Heart left ventricle (tissue), 16 donors: ENCODE results near the gene NFE2L3. TPM values are rescaled to one million over a fixed set of nuclear protein-coding genes. Genes with fewer than 3 reads are reported as not detected.
"Not testable (repeated sequence)": the region's sequence is repeated elsewhere in the genome, so short reads cannot be mapped to it uniquely, and the experiment has no call there.

Experiments
- ATAC-seq, 4 donors: fragments of 200-7000 bp; cut with Tn5 transposase; one replicate each; pipeline ENCODE4 v1.9.1; 2020 to 2022; ENCODE audit warnings: moderate library complexity in 4 of 4, mild to moderate bottlenecking in 3 of 4, moderate number of reproducible peaks in 1 of 4
- DNase-seq, 5 donors: peaks; one replicate each; pipeline ENCODE4 v3.0.0-alpha.2; 2020
- H3K27ac ChIP-seq, 12 donors: fragments of 200-600 bp; sonication (generic) in 4 of 12; one replicate each; pipeline versions ENCODE4 v1.5.0 to v1.8.0; 2016 to 2022; ENCODE audit warnings: mild to moderate bottlenecking in 2 of 12
- H3K27me3 ChIP-seq, 9 donors: fragments of 200-600 bp; sonication (generic) in 2 of 9; one replicate each; pipeline versions ENCODE4 v1.5.1 to v1.8.0; 2016 to 2022; ENCODE audit warnings: mild to moderate bottlenecking in 3 of 9
- H3K36me3 ChIP-seq, 9 donors: fragments of 200-600 bp; sonication (generic) in 2 of 9; one replicate each; pipeline versions ENCODE4 v1.5.0 to v1.8.0; 2018 to 2022; ENCODE audit warnings: mild to moderate bottlenecking in 2 of 9
- H3K4me1 ChIP-seq, 12 donors: fragments of 200-600 bp; sonication (generic) in 4 of 12; one replicate each; pipeline versions ENCODE4 v1.5.0 to v1.8.0; 2016 to 2022; ENCODE audit warnings: mild to moderate bottlenecking in 3 of 12
- H3K4me3 ChIP-seq, 12 donors: fragments of 200-600 bp; sonication (generic) in 4 of 12; one replicate each; pipeline versions ENCODE4 v1.5.0 to v1.8.0; 2017 to 2022; ENCODE audit warnings: mild to moderate bottlenecking in 9 of 12, moderate library complexity in 4 of 12
- H3K9me3 ChIP-seq, 12 donors: fragments of 200-600 bp; sonication (generic) in 4 of 12; one replicate each; pipeline versions ENCODE4 v1.5.0 to v1.8.0; 2016 to 2022; ENCODE audit warnings: mild to moderate bottlenecking in 1 of 12
- CTCF ChIP-seq, 12 donors: fragments of 200-600 bp; sonication (generic) in 4 of 12; IDR thresholded peaks; one replicate each; pipeline versions ENCODE4 v1.5.0 to v1.8.0; 2018 to 2022; ENCODE audit warnings: antibody characterized with exemption in 12 of 12, mild to moderate bottlenecking in 5 of 12
- POLR2A ChIP-seq, 2 donors: fragments of 450-650 bp; IDR thresholded peaks; one replicate each; pipeline ENCODE4 v1.6.1; 2017; ENCODE audit warnings: antibody characterized with exemption in 2 of 2, mild to moderate bottlenecking in 2 of 2, moderate library complexity in 2 of 2
- WGBS, 4 donors: extraction: QIAGEN DNeasy Blood & Tissue Kit in 2 of 4; methylation state at CpG; one replicate each; pipeline versions ENCODE4 v1.1.5 to v1.1.7; 2013 to 2018; 5-methylcytosine and 5-hydroxymethylcytosine counted together
- intact Hi-C, 10 donors: fragments of 100-400 bp; cut with DNase I; formaldehyde crosslinking; loops; one replicate each; pipeline versions ENCODE4 v1.11.1 to v1.14.2; 2022
- polyA plus RNA-seq, 2 donors: library from polyadenylated mRNA; stranded (reverse); fragments of 200-250 nt; gene quantifications; one replicate each; pipeline ENCODE4 v1.2.3, GENCODE V29; 2013
- total RNA-seq, 9 donors: library from RNA; depleted of rRNA in 2 of 9; stranded (reverse); fragments of >200 nt in 2 of 9; fragmentation: NEBNext Ultra II Directional in 3 of 9; extraction: Animal tissue kit (Norgen Biotek cat#: 25700) in 3 of 9; gene quantifications; one replicate each; pipeline versions ENCODE4 v1.1.0 to v1.2.4, GENCODE V29; 2016 to 2023
- donor health status: ischemic (EF 13 %, LVEDD 7.1; RV severe dilation, severe dysfunction).
- donor health status: healthy with polysubstance abuse.
- donor health status: DM: no; HTN: yes; CAD: no.
- donor health status: DM: no; HTN: no; CAD: no.
- donor health status: ischemic (EF 25% LVEDD 6.9; RV normal size, moderate dysfunction).
- donor health status: ischemic (EF 25% LVEDD 5.7; RV mildly dilated, moderate dysfunction).
- donor health status: healthy.
- donor health status: DM: yes; HTN: yes; CAD: no.
- donor health status: ischemic (EF 35%, LVEDD 5.7; RV mildly dilated, moderate dysfunction).
- donor health status: nonischemic (EF 11% LVEDD 7.7; RV severe dilation, severe dysfunction).
- donor health status: DM: yes; HTN: yes; CAD: no.
- donor health status: PGD.
- donor health status: ischemic (EF 29% LVEDD 5.4; RV normal size, mild dysfunction).
- donor health status: nonischemic (EF 23%, LVEDD 6.1; RV moderate dilation, normal function).

The NFE2L3 gene
- total and polyA plus RNA-seq, 11 donors: 0.75 to 5.6 (median 1.8) TPM

GRCh38 chr7:26117970-26118369 is 34.0 kb upstream of the NFE2L3 start:
- DNase-seq: no peak
- ATAC-seq: no peak
- H3K4me1 ChIP-seq: no peaks in the 10 kb centered on the region
- TF ChIP-seq CTCF (IDR thresholded peaks at IDR 0.05) (no peak), POLR2A (IDR thresholded peaks at IDR 0.05) (no peak)
- H3K4me3 ChIP-seq: no peak overlapping the region
- H3K27ac ChIP-seq: no peak overlapping the region
- no peaks in the 10 kb centered on the region for H3K9me3 ChIP-seq
- intact Hi-C loops: no loop called here
- no peaks in the 10 kb centered on the region for H3K36me3 ChIP-seq
- WGBS, 4 donors: 84 to 94% (median 92%) methylated on average over 6 of the region's 6 CpGs
- peaks cover 0 to 39% (median 9%) of the 10 kb centered on the region in 9 donors for H3K27me3 ChIP-seq

GRCh38 chr7:26122745-26123144 is 29.3 kb upstream of the NFE2L3 start:
- Histone ChIP-seq H3K27ac (no peak overlapping the region), H3K4me1 (no peaks in the 10 kb centered on the region), H3K27me3 (peaks cover 0 to 31% (median 9%) of the 10 kb centered on the region in 9 donors), H3K9me3 (no peaks in the 10 kb centered on the region), H3K36me3 (no peaks in the 10 kb centered on the region), H3K4me3 (no peak overlapping the region)
- no peak for DNase-seq
- intact Hi-C loops: no loop called here
- no peak for ATAC-seq
- WGBS, 4 donors: 75 to 80% (median 78%) methylated on average over 4 of the region's 4 CpGs
- TF ChIP-seq POLR2A (IDR thresholded peaks at IDR 0.05) (no peak), CTCF (IDR thresholded peaks at IDR 0.05) (no peak)

GRCh38 chr7:26124775-26125174 is 27.2 kb upstream of the NFE2L3 start:
- DNase-seq, H3K4me3 ChIP-seq, H3K36me3 ChIP-seq, H3K27ac ChIP-seq, ATAC-seq, H3K9me3 ChIP-seq, H3K4me1 ChIP-seq, intact Hi-C loops: not testable (repeated sequence)
- 75 to 79% (median 78%) methylated on average over 4 of the region's 4 CpGs for WGBS, 4 donors
- peaks cover 0 to 21% (median 4%) of the 10 kb centered on the region in 9 donors for H3K27me3 ChIP-seq

GRCh38 chr7:26127411-26127810 is 24.6 kb upstream of the NFE2L3 start:
- Histone ChIP-seq H3K27me3 (peaks cover 0 to 17% (median 0%) of the 10 kb centered on the region in 9 donors), H3K36me3 (no peaks in the 10 kb centered on the region), H3K4me3 (no peak overlapping the region), H3K27ac (no peak overlapping the region), H3K4me1 (no peaks in the 10 kb centered on the region), H3K9me3 (no peaks in the 10 kb centered on the region)
- intact Hi-C loops: no loop called here
- TF ChIP-seq POLR2A (IDR thresholded peaks at IDR 0.05): no peak
- no peak for TF ChIP-seq CTCF (IDR thresholded peaks at IDR 0.05)
- no peak for DNase-seq
- no peak for ATAC-seq
- 76 to 82% (median 80%) methylated on average over 6 of the region's 6 CpGs for WGBS, 4 donors

- TF ChIP-seq CTCF (IDR thresholded peaks at IDR 0.05) (no peak), POLR2A (IDR thresholded peaks at IDR 0.05) (no peak)
- DNase-seq: no peak
- peaks cover 0 to 6% (median 0%) of the 10 kb centered on the region in 9 donors for H3K27me3 ChIP-seq
- no peak overlapping the region for H3K27ac ChIP-seq
- H3K9me3 ChIP-seq: peaks cover 0 to 8% (median 0%) of the 10 kb centered on the region in 12 donors
- no peak for ATAC-seq
- WGBS, 4 donors: 85 to 89% (median 88%) methylated on average over 12 of the region's 12 CpGs
- no peaks in the 10 kb centered on the region for H3K36me3 ChIP-seq
- H3K4me3 ChIP-seq: no peak overlapping the region
- intact Hi-C loops: no loop called here
- H3K4me1 ChIP-seq: no peaks in the 10 kb centered on the region
These were observed 20.9 kb upstream of the NFE2L3 start for GRCh38 chr7:26131056-26131589.
